Right renal cortex interstitium (tissue), 3 donors: ENCODE measurements around the gene PPP2R5C. TPM values are rescaled to one million over a fixed set of nuclear protein-coding genes. Genes with fewer than 3 reads are reported as not detected.
"Not testable (repeated sequence)": the region's sequence is repeated elsewhere in the genome, so short reads cannot be mapped to it uniquely, and the experiment has no call there.

Experiments
- DNase-seq, 3 donors: peaks; one replicate each; pipeline ENCODE4 v3.0.0-alpha.2; 2013; ENCODE audit warnings: low read depth in 3 of 3, low spot score in 2 of 3
- polyA plus RNA-seq, 3 donors: library from polyadenylated mRNA; unstranded; fragments of 120-200 nt; gene quantifications; one replicate each; pipeline ENCODE4 v1.2.1, GENCODE V29; 2013; ENCODE audit not compliant: insufficient read length in 3 of 3

The PPP2R5C gene
- polyA plus RNA-seq, 3 donors = 105 to 114 (median 106) TPM

GRCh38 chr14:101775826-101776225 is 14.3 kb downstream of the PPP2R5C start:
- DNase-seq = no peak

GRCh38 chr14:101776344-101776743 is 14.8 kb downstream of the PPP2R5C start:
- no peak for DNase-seq

GRCh38 chr14:101780390-101780789 is 18.9 kb downstream of the PPP2R5C start:
- no peak for DNase-seq

- DNase-seq = no peak
These were observed 19.4 kb downstream of the PPP2R5C start for GRCh38 chr14:101780887-101781239.

DNA sequence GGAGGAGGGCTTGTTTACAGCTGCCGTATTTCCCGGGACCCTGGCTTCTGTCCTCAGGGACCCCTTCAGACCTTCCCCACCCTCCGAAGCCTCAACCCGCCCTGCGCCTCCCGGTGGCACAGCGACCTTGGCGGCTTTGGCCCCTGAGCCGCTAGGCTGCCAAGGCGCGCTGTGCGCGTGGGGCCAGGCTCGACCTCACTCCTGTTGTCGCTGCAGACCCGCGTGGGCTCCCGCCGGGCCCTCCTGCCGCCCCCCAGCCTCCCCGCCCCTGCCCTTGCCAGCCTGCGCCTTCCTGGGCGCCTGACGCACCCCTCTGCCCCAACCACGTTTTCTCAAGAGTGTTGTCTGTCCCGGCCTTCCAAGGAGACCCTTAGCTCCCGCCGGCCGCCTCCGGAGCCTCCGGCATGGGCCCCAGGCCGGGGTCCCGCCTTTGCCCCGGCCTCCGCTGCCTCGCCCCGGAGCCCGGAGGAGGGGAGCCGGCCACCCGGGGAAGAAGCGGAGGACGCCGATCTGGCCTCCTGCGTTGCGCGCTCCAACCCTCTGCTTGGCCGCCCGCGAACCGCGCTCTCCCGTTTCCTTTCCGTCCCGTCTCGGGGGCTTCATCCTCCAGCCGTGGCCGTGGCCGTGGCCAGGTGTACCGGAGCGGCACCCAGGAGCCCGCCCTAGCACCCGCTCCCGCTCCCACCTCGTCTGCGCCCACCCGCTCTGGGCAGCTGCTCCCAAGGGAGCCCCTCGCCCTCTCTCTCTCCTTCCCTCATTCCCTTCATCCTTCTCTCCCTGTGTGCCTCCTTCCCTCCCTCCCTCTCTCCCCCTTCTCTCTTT is 19.9 kb downstream of the PPP2R5C start:
- no peak for DNase-seq

GRCh38 chr14:101783260-101784016 is 21.9 kb downstream of the PPP2R5C start:
- DNase-seq = no peak

DNA sequence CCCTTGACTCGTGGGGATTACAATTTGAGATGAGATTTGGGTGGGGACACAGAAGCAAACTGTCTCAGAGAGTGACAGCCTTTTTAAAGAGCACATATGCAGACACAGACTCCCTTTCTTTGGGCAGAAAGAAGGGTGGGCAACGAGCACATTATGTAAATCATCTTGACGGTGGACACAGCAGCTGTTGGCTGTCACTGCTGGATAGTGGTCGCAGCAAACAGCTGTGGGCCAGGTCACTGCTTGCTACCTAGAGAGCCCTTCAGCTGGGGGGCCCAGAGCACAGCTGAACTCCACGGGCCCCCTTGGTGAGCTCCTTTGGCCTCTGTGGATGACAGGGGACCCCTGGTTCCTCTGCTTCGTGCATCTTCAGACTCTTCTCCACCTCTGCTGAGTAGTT is 23.1 kb downstream of the PPP2R5C start:
- DNase-seq = no peak

DNA sequence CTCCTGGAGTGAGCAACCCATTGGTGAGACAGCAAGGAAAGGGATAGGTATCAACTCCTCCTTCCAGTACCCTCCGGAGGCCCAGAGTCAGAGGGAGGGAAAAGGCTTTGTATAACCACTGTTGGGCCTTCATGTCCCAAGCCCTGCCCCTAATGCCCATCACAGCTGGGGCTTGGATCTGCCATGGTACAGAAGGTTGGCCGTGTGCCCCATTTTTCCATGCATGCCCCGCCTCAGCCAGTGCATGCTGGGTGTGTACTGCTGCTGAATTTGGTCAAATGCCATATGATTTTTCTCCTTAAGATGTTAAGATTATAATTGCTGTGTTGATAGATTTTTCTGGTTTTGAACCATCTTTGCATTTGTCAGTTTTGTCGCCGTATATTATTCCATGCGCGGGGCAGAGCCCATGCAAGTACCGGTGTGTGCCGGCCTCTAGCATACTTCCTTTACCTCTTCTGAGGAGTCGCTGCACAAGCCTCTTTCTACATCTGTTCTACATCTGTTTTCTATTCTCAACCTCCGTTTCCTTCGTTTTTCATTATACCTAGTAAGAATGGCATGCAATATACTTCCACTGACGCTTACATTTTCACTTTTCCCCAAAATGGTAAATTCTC is 26.6 kb downstream of the PPP2R5C start:
- DNase-seq = no peak

- no peak for DNase-seq
These were observed 27.7 kb downstream of the PPP2R5C start for GRCh38 chr14:101789222-101789621.

DNA sequence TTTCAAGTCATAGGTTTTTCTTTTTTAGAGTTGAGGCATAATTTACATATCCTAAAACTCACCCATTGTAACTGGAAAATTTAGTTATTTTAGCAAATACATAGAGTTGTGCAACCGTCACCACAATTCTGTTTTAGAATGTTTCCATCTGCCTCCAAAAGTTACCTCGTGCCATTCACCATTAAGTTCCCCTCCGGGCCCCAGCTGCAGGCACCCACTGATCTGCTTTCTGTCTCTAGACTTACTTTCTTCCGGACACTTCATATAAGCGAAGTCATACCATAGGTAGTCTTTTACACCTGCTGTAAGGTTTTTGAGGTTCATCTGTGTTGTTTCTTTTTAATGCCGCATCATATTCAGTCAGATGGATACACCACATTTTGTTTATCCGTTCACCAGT is 28.7 kb downstream of the PPP2R5C start:
- DNase-seq = no peak

DNA sequence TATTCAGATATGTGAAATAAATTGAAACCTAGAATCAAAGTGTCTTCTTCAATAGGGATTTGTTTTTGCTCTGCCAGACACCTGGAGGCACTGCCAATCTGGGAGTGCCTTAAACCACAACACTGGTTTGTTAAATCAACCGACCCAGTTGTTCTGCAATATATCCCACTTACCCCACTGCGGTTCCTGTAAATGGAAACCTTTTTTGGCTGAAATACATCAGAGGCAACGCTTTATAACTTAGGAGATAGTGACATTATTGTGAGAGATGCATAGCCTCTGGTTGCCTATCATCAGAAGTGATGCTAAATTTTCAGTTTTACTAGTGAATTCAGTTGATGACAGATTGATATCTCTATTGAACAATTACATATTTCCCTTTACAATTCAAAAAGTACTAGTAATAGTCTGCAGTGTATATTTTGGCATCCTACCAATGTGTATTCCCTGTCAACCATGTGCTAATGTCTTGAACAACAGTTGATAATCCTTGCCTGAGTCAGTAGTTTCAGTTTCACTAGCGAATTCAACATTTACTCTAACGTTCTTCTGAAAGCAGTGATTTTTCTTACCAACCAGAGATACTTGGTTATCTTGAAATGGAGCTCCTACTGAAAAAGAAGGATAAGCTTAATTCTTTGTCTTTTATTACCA is 30.5 kb downstream of the PPP2R5C start:
- DNase-seq = no peak

DNA sequence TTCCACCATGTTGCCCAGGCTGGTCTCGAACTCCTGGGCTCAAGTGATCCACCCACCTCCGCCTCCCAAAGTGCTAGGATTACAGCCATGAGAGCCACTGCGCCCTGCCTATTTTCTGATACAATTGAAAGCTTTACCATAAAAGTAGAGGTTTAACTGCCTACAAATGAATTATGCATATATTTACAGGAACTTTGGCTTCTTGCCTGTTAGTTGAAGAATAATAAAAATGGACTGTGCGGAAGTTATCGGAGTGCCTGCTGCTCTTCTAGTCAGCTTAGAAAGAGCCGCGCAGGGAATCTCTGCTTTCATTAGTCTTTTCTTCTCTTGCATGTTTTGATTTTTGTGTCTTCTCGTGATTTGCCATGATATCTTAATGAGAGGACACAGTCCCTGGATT is 34.5 kb downstream of the PPP2R5C start:
- DNase-seq = no peak

DNA sequence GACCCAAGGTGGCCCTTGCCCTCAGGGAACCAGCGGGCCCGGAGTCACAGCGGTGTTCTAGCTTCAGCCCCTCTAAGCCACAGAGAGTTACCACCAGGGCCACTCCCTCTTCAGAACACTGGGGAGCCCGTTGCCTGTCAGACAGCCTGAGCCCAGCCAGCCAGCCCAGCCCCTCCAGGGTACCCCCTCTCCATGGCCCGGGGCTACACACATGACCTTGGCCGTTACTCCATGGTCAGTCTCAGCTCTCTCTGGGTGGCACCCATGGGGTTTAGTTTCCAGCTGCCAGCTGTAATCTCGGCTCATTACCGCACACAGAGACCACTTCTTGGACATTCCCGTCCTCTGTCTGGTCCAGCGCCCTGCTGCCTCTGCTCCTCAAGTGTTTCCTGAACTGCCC is 35.0 kb downstream of the PPP2R5C start:
- no peak for DNase-seq

- no peak for DNase-seq
These were observed 36.3 kb downstream of the PPP2R5C start for GRCh38 chr14:101797856-101798255.

- not testable (repeated sequence) for DNase-seq
These were observed 42.9 kb downstream of the PPP2R5C start for GRCh38 chr14:101804373-101804772.

DNA sequence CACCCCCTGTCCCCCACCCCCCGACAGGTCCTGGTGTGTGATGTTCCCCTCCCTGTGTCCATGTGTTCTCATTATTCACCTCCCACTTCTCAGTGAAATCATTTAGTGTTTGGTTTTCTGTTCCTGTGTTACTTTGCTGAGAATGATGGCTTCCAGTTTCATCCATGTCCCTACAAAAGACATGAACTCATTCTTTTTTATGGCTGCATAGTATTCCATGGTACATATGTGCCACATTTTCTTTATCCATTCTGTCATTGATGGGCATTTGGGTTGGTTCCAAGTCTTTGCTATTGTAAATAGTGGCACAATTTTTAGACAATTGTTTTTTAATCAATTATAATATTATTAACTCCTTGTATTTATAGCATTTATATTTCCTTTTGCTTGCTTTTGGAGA is 44.7 kb downstream of the PPP2R5C start:
- DNase-seq = not testable (repeated sequence)

- DNase-seq = no peak
These were observed 46.6 kb downstream of the PPP2R5C start for GRCh38 chr14:101808020-101808641.

GRCh38 chr14:101808894-101809670 is 47.6 kb downstream of the PPP2R5C start:
- DNase-seq = no peak

GRCh38 chr14:101809671-101810514 is 48.4 kb downstream of the PPP2R5C start:
- peak; percentile 90 to 95 (median 94) for DNase-seq
